HG03460 (cell line): ENCODE results near the gene ENTREP3.
A peak's percentile ranks its signal among the peaks of the same experiment; 100 is the strongest.
"Not testable (repeated sequence)": the region's sequence is repeated elsewhere in the genome, so short reads cannot be mapped to it uniquely, and the experiment has no call there.

Source experiments
- ATAC-seq: cut with Tn5 transposase; IDR thresholded peaks from one replicate; pipeline ENCODE4 v1.9.1; 2021; ENCODE audit not compliant: unreplicated experiment

Gene ENTREP3, protein sequence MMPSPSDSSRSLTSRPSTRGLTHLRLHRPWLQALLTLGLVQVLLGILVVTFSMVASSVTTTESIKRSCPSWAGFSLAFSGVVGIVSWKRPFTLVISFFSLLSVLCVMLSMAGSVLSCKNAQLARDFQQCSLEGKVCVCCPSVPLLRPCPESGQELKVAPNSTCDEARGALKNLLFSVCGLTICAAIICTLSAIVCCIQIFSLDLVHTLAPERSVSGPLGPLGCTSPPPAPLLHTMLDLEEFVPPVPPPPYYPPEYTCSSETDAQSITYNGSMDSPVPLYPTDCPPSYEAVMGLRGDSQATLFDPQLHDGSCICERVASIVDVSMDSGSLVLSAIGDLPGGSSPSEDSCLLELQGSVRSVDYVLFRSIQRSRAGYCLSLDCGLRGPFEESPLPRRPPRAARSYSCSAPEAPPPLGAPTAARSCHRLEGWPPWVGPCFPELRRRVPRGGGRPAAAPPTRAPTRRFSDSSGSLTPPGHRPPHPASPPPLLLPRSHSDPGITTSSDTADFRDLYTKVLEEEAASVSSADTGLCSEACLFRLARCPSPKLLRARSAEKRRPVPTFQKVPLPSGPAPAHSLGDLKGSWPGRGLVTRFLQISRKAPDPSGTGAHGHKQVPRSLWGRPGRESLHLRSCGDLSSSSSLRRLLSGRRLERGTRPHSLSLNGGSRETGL

DNA sequence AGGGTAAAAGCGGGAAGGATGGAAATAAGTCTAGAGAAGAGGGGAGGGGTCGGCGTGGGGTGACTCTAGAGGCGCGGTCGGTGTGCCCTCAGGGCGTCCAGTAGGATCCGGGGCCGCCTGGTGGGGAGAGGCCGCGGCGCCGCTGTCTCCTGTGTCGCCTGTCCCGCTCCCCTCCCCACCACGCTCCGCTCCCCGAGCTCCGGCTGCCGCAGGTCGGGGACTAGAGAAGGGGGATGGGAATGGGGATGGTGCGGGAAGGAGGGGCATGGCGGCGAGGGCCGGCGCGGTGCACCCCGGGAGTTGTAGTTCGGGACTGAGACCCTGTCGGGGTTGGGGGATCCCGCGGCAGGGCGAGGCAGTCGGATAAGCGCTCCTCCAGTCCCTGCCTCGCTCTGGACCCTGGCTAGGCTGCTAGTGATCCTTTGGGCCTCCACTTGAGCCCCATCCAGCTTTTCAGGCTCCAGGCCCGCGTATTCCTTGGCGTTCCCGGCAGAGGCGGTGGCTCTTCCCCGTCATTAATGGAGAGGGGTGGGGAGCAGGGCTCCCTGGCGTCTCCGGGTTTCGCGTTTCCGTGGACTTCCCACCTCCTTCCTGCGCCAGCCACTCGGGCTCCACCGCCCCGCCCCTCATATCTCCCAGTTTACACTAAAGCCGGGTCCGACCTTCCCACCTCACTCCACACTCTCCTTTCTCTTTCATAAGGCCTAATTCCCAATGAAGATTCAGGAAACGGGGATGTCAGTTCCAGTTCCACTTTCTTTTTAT is at the start of gene ENTREP3:
Gene ENTREP3 (minus strand): TSS at position 241 of the 765 bp plus-strand sequence. CDS start 606 bp downstream, outside the sequence.
- peak; percentile 45 for ATAC-seq

DNA sequence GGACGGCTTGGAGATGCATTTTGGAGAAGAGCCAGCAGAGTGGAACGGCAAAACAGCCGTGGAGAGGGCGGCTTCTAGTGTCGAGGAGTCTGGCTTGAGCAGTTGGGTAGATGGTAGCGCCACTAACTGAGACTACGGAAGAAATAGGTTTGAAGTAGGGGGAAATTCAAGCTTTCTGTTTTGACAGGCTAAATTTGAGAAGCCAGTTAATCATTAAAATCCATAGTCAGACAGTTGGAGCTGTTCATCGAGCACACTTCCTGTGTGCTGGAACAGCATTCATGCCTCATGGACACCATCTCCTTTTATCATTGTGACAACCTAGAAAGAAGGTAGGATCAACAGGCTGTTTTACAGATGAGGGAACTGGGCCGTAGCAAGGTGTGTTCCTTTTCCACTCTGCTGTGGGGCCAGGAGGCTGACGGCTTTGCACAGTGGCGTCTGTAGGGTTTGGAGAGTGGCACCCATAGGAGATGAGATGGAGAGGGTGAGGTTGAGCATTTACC is 49.3 kb upstream of the ENTREP3 start:
- no peak for ATAC-seq

DNA sequence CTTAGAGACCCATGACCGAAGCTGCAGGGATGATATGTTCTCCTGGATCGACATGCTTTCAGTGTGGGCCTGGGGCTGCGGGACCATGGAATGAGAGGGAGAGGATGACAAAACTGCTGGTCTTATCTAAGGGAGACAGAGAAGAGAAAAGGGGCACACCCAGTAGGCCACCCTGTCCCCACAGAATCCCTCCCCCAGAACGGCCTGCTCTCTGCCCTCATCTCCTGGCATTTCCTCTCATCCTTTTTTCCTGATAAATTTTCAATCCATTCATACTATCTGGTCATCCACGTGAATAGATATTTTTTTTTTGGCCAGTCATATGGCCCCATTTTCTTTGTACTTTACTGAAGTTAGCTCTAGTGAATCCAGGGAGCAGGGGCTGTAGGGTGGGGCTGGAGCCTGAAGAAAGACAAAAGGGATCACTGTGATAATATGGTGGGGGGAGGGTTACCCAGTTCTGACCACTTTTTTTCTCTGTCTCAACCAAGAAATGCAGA is 46.1 kb upstream of the ENTREP3 start, which contains the start of gene PKLR:
Gene PKLR (minus strand): TSS at position 97 of the 500 bp plus-strand sequence. CDS start 43 bp downstream, at position 54.
- no peak for ATAC-seq

DNA sequence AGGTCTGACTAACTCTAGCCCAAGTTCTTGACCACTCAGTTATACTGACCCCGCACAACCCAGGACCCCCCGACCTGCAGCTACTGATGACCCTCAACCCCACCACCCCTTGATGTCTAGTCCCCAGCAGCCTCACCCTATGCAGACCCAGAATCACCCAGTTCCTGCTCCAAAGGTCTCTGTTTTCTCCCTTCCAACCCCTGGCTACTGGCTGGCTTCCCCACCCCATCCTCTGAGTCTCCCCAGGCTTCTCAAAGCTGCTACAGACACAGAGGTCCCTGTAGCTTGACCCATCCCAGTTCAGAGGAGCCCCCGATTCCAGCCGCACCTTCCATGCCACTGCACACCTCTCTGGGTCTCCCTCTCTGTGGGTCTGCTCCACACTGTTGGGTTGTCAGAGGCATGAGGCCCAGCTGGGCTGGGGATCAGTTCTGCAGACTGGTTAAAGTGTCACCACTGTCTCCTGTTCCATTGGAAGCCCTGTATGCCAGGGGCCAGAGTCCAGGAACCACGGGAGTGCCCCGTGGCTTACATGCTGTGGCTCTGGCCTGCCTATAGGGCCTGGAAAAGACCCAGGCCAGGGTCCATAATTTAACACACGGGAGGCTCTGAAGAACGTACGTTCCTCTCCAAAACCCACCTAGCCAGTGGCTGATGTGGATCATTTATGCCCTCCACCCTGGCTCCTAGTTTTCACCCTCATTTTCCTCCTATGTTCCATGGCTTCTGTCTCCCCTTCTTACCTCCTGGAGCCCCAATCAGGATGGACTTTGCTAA is 45.5 kb upstream of the ENTREP3 start:
- no peak for ATAC-seq

DNA sequence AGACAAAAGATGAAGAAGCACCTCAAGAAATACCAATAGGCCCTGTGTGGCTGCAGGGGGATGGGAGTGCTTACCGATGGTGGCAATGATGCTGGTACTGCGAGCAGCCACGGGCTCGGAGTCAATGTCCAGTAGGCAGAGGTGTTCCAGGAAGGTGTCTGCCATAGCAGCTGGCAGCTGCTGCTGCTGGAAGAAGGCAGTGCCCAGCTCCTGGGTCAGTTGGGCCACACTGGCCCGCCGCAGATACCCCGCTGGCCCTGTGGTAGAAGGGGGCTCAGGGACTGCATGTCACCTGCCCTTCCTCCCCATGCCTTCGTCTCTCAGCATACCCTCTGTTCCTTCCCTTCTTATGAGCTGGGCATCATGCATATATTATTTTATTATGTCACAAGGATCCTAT is 44.7 kb upstream of the ENTREP3 start:
- ATAC-seq: no peak

DNA sequence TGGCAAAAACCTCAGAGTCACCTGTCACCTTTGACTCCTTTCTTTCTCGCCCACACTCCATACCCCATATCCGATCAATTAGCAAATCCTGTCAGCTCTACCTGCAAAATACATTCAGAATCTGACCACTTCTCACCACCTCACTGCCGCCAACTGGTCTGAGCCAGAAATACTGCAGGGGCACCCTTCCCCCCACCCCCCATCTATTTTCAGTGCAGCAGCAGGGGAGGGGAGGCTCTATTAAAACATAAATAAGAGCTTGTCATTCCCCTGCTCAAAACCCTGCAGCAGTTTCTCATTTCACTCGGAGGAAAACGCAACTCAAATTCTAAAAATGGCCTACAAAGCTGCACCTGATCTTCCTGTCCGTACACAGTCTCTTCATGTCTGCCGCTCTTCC is 42.1 kb upstream of the ENTREP3 start:
- no peak for ATAC-seq

DNA sequence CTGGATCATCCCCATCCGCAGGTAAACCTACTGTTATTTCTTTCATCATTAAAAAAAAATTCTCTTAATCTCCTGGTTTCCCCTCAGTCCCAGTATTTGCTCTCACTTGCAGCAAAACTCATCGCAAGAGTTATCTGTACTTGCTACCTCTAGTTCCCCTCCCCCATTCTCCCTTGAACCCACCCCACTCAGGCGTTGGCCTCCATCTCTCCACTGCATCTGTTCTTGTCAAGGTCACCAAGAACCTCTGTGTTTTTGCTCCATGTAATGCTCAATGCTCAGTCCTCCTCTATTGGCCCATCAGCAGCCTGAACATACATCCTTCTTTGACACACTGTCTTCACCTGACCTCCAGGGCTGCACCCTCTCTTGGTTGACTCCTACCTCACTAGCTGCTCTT is 41.4 kb upstream of the ENTREP3 start:
- ATAC-seq: no peak

DNA sequence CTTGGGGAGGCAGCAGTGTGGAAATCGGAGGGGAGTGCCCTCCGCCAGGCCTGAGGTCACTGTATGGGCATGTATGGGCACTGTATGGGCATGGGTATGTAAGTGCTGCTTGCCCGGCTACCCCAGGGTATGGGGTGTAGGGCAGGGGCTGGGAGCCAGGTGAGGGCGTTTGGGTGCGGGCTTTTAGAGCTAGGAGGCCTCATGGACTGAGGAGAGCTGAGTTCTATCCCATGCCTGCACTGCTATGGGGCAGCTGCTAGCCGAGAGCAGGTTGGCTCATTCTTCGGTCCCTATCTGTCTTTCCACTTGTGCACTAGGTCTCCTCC is 40.6 kb upstream of the ENTREP3 start:
- no peak for ATAC-seq

DNA sequence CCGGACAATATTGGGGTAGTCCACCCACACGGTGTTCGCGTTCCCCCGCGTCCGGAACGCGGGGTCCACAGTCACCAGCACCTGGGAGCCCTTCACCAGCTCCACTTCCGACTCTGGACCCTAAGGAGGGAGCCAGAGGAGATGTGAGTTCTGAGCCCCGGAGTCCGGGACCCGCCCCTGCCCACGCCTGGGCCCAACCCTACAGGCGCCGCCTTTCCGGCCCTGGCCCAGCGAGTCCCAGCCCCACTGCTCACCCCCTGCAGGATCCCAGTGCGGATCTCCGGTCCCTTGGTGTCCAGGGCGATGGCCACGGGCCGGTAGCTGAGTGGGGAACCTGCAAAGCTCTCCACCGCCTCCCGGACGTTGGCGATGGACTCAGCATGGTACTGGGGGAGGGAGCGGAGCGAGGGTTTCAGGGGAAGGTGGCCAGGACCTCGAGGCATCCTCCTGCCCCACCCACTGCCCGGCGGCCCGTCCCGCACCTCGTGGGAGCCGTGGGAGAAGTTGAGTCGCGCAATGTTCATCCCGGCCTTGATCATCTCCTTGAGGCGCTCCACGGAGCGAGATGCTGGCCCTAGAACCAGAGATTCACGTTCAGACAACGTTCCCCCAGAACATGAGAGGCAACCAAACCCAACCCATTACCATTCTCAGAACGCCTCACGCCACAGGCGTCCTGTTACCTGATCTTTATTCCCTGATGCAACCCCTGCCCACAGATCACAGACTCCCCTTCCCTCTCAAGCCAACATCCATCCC is 40.1 kb upstream of the ENTREP3 start:
- ATAC-seq: no peak

DNA sequence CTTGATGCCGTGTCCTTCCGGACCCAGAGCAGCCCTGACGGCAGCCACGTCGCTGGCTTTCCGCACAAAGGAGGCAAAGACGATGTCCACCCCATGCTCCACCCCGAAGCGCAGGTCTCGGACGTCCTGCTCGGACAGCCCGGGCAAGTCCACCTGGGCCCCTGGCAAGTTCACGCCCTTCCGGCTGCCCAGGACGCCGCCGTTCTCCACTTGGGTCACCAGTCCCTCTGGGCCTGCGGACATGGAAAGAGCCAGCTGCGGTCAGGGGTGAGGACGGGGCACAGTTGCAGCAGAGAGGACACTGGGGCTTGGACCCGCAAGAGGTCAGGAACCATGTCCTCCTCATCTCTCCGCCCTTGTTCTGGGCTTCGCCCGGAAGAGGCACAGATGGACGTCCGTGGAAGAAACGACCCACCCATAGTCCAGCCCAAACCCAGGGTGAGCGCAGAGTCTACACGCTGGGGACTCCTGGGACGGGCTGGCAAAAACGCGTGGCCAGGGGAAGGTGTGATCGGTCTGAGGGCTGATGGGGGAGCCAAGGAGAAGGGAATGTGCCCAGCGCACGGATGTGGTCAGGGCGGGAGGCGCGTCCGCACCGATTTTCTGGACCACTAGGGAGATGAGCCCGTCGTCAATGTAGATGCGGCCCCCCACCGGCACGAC is 39.4 kb upstream of the ENTREP3 start:
- ATAC-seq: no peak

DNA sequence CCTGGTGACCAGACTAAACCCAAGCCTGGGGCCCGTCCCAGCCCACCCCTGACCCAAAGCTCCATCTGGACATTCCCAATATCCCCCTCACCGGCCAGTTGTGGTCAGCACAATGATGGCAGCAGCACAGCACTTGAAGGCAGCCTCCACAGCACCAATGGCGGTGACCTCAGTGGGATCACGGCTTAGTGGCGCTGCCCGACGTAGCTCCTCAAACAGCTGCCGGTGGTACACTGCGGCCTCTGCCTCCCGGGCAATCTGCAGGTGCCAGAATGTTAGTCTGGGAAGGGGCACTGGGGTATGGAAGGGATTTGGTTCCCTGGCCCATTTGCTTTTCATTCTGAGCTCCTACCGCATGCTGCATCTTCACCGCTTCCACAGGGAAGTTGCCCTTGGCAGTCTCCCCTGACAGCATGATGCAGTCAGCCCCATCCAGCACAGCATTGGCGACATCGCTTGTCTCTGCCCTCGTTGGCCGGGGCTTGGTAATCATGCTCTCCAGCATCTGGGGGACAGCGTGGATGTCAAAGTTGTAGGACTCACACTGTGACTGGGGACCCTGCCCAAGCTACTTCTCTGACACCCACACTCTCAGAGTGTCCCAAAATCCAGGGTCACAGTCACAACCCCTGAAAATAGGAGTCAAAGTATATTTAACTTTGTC is 37.9 kb upstream of the ENTREP3 start:
- ATAC-seq: no peak

DNA sequence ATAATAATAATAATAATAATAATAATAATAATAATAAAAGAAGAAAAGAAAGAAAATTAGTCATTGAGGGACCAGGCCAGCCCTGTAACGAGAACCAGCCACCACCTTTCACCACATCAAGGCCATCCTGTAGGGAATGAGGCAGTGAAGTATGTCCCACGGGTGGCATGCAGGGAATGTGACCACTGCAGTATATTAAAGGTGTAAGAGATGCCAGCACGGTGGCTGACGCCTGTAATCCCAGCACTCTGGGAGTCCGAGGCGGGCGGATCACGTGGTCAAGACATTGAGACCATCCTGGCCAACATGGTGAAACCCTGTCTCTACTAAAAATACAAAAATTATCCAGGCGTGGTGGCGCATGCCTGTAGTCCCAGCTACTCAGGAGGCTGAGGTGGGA is 35.7 kb upstream of the ENTREP3 start:
- ATAC-seq: not testable (repeated sequence)

DNA sequence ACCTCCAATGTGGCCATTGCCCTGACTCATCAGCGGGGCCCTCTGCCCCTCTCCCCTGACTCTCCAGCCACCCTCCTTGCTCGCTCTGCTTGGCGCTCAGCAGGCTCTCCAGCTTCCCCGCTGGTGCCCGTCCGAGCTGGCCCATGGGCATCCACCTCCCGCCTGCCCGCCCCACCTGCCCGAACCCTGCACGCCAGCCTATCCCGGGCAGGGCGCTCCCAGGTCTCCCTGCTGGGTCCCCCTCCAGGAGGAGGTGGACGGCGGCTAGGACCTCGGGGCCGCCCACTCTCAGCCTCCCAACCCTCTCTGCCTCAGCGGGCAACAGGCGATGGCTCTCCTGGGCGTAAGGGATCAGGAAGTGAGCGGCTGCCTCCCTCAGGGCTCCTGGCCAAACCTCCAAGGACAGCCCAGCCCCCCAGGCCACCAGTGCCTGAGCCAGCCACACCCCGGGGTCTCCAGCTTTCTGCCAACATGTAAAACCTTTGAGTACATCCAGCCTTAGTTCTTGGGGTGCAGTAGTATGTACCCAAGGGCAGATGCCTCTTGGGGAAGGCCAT is 32.8 kb upstream of the ENTREP3 start:
- no peak for ATAC-seq

DNA sequence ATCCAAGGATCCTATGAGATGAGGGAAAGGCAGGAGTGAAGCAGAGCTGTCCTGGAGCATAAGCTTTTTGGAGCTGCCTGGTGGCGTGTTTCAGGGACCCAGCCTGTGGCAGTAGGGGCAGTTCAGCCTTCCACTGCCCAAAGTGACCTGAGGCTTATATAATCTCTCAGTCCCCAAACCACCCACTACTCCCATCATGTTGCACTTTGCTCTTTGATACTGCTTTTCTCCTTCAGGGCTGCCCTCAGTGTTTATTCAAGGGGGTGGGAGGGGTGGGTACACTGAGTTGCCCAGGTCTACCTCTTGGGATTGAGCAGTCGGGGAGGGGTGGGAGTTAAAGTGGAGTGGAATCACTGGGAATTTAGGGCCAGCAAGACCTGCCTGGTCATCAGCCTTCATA is 31.3 kb upstream of the ENTREP3 start:
- no peak for ATAC-seq

DNA sequence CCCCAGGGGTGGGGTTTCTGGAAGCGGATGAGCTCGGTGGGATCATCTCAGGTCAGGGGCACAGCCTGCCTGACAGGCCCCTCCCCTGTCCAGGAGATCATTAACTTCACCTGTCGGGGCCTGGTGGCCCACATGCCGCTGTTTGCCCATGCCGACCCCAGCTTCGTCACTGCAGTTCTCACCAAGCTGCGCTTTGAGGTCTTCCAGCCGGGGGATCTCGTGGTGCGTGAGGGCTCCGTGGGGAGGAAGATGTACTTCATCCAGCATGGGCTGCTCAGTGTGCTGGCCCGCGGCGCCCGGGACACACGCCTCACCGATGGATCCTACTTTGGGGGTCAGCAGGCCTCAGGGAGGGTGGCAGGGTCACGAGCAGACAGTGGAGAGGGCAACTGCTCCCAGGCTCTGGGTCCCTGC is 30.4 kb upstream of the ENTREP3 start:
- ATAC-seq: no peak

DNA sequence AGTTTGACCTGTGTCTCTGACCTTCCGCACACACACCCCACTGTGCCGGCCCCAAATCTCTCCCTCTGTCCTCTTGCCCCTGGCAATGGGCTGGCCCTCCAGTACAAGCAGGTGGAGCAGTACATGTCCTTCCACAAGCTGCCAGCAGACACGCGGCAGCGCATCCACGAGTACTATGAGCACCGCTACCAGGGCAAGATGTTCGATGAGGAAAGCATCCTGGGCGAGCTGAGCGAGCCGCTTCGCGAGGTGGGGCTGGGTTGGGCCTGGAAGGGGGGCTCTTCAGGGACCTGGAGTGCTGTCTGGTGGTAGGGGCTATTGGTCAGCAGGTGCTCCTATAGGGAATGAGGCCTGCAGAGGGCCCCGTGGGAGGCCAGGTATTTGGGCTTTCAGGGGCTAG is 29.8 kb upstream of the ENTREP3 start:
- ATAC-seq: no peak

DNA sequence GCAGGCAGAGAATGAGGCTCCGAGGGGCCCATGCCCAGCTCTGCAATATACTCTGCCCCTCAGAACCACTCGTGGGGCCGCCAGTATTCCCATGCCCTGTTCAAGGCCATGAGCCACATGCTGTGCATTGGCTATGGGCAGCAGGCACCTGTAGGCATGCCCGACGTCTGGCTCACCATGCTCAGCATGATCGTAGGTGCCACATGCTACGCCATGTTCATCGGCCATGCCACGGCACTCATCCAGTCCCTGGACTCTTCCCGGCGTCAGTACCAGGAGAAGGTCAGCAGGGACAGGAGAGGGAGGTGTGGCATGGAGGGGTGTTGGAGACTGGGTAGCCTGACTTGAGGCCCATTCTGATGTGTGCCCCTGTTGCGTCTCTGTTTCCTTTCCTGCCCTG is 29.2 kb upstream of the ENTREP3 start:
- no peak for ATAC-seq

DNA sequence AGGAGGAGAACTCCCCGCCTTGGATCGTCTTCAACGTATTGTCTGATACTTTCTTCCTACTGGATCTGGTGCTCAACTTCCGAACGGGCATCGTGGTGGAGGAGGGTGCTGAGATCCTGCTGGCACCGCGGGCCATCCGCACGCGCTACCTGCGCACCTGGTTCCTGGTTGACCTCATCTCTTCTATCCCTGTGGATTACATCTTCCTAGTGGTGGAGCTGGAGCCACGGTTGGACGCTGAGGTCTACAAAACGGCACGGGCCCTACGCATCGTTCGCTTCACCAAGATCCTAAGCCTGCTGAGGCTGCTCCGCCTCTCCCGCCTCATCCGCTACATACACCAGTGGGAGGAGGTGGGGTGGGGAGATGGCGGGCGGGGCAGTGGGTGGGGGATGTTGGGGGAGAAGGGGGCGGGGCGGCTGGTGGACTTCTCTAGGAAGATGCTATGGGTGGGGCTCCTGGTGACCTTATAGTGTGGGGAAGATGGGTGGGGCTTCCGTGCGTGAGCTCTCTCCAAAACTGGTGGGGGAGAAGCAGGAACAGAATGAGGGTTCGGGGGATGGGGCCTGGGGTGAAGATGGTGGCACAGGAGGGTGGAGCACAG is 27.3 kb upstream of the ENTREP3 start:
- no peak for ATAC-seq
